IMR-90 (cell line): ENCODE data around the gene BCDIN3D.

Experiments
- CTCF ChIP-seq: conservative IDR thresholded peaks from 2 replicates; pipeline ENCODE4 v1.5.1; 2012; ENCODE audit warnings: mild to moderate bottlenecking, low read depth, low read length, improper control_type of control experiment
- ELK1 ChIP-seq: fragments of 150-350 bp; IDR thresholded peaks from 2 replicates; pipeline ENCODE4 v1.6.1; 2016; ENCODE audit warnings: low read depth, mild to moderate bottlenecking, low read length, moderate library complexity, borderline replicate concordance
- MAFK ChIP-seq: IDR thresholded peaks from 2 replicates; pipeline ENCODE4 v1.6.1; 2012; ENCODE audit warnings: low read depth, low read length, improper control_type of control experiment
- MAZ ChIP-seq: IDR thresholded peaks from 2 replicates; pipeline ENCODE4 v1.6.1; 2012; ENCODE audit warnings: low read depth, mild to moderate bottlenecking, low read length, improper control_type of control experiment, moderate library complexity, borderline replicate concordance
- NFE2L2 ChIP-seq: fragments of 150-350 bp; IDR thresholded peaks from 2 replicates; pipeline ENCODE4 v1.6.1; 2016; ENCODE audit warnings: low read depth, mild to moderate bottlenecking, low read length
- POLR2A ChIP-seq: IDR thresholded peaks from 2 replicates; pipeline ENCODE4 v1.6.1; 2012; ENCODE audit warnings: mild to moderate bottlenecking, low read depth, low read length
- RAD21 ChIP-seq: IDR thresholded peaks from 2 replicates; pipeline ENCODE4 v1.6.1; 2012; ENCODE audit warnings: low read length, improper control_type of control experiment
- RFX5 ChIP-seq: IDR thresholded peaks from 2 replicates; pipeline ENCODE4 v1.8.0; 2012; ENCODE audit warnings: low read depth, mild to moderate bottlenecking, low read length, moderate library complexity
- SMC3 ChIP-seq: fragments of 150-350 bp; IDR thresholded peaks from 2 replicates; pipeline ENCODE4 v1.6.1; 2016; ENCODE audit warnings: low read depth, mild to moderate bottlenecking, antibody characterized with exemption, low read length, moderate library complexity
- USF2 ChIP-seq: fragments of 150-350 bp; IDR thresholded peaks from 2 replicates; pipeline ENCODE4 v1.6.1; 2017; ENCODE audit warnings: mild to moderate bottlenecking, antibody characterized with exemption, low read length, low read depth

- no peak for TF ChIP-seq MAZ
- no peak for TF ChIP-seq RFX5
- no peak for TF ChIP-seq CTCF
- TF ChIP-seq RAD21, result no peak
- no peak for TF ChIP-seq POLR2A
- TF ChIP-seq USF2, result no peak
- no peak for TF ChIP-seq ELK1
- no peak for TF ChIP-seq NFE2L2
- no peak for TF ChIP-seq MAFK
- TF ChIP-seq SMC3, result no peak
These were observed 27.8 kb upstream of the BCDIN3D start for GRCh38 chr12:49870501-49871262.
